ENCODE data around the gene EYS. TPM values are rescaled to one million over a fixed set of nuclear protein-coding genes. Genes with fewer than 3 reads are reported as not detected.

The EYS gene
- total RNA-seq, 1 experiment from 2014 or later = not detected

DNA sequence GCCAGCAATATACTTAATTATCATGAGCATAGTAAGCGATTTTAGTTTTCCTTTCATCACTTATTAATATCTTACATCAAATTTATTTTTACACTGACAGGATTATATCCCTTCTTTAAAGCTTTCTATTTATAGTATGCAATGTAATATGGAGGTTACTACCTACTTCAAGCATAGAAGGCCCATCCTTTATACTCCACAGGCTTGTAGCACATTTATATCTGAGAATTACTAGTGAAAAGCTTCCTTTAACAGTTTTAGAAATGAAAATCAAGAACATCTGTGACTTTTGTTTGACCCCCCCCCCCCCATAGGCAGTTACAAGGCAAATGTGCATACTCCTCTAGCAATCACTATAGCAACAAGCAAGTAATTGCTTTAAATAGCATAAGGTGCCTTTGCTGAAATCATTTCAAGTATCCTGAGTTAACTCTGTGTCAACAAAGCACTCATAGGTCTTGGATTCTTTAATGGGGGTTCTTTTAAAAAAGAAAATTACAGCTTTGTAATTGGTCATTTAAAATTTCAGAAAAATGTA is 1153.7 kb downstream of the EYS start:
- Histone ChIP-seq H2AFZ (ENCODE audit: low read depth, low read length, poor library complexity, severe bottlenecking) (no peak overlapping the region), H4K20me1 (ENCODE audit: insufficient read depth) (no peaks in the 10 kb centered on the region), H3K79me2 (ENCODE audit: insufficient read depth, low read length) (no peaks in the 10 kb centered on the region), H3K36me3 (ENCODE audit: control insufficient read depth in 1 of 2, insufficient read depth in 2 of 2, low read length in 2 of 2) (no peaks in the 10 kb centered on the region), H3K4me2 (ENCODE audit: low read length) (no peak overlapping the region), H3K27ac (ENCODE audit: low read depth, low read length) (no peak overlapping the region), H3K9ac (ENCODE audit: low read length) (no peak overlapping the region), H3K4me3 (replicated peaks in 1 of 2; ENCODE audit: low read depth in 1 of 2, low read length in 2 of 2) (no peak overlapping the region), H3K4me1 (ENCODE audit: control insufficient read depth in 1 of 2, insufficient read depth in 2 of 2, low read length in 2 of 2) (no peaks in the 10 kb centered on the region), H3K9me2 (ENCODE audit: insufficient read depth) (no peaks in the 10 kb centered on the region), H3K27me3 (ENCODE audit: insufficient read depth, low read length) (no peaks in the 10 kb centered on the region), H3K9me3 (ENCODE audit: control insufficient read depth in 1 of 2, insufficient read depth in 1 of 2, low read depth in 1 of 2, low read length in 2 of 2) (peaks cover 0 to 5% of the 10 kb centered on the region in 2 experiments; a peak in 2 of 4 replicates)
- ChIA-PET RAD21 (ENCODE audit: low non-redundant PET in 1 of 2, low total read pairs in 2 of 2, uncharacterized antibody in 2 of 2, unreplicated experiment in 2 of 2) (no interaction called here), CTCF (no interaction called here), POLR2A (no interaction called here)
- TF ChIP-seq JUND (IDR thresholded peaks at IDR 0.05) = no peak
- no peak for TF ChIP-seq SIN3A (IDR thresholded peaks at IDR 0.05; ENCODE audit: low read depth)
- TF ChIP-seq SP1 (IDR thresholded peaks at IDR 0.05; ENCODE audit: low read depth) = no peak
- no peak for TF ChIP-seq POLR2AphosphoS5 (IDR thresholded peaks at IDR 0.05; ENCODE audit: low read depth, low read length)
- TF ChIP-seq EGR1 (IDR thresholded peaks at IDR 0.05; ENCODE audit: low read depth) = no peak
- no peak for TF ChIP-seq RAD21 (IDR thresholded peaks at IDR 0.05; ENCODE audit: low read depth)
- no peak for TF ChIP-seq MAX (IDR thresholded peaks at IDR 0.05)
- TF ChIP-seq ZNF274 (IDR thresholded peaks at IDR 0.05; ENCODE audit: low read depth, low read length) = no peak
- no peak for TF ChIP-seq EZH2phosphoT487 (IDR thresholded peaks at IDR 0.05; ENCODE audit: borderline replicate concordance)
- no peak for TF ChIP-seq REST (IDR thresholded peaks at IDR 0.05; ENCODE audit: low read depth)
- no peak for TF ChIP-seq EZH2 (IDR thresholded peaks at IDR 0.05)
- TF ChIP-seq POLR2A (IDR thresholded peaks at IDR 0.05; ENCODE audit: borderline replicate concordance, extremely low read depth, insufficient read depth, insufficient read length) = no peak
- TF ChIP-seq ZBTB33 (IDR thresholded peaks at IDR 0.05; ENCODE audit: extremely low read depth, insufficient replicate concordance, low read length) = no peak
- no peak for TF ChIP-seq YY1 (IDR thresholded peaks at IDR 0.05; ENCODE audit: extremely low read depth, insufficient replicate concordance, low read depth, low read length)
- no peak for TF ChIP-seq CEBPB (IDR thresholded peaks at IDR 0.05; ENCODE audit: low read depth)
- TF ChIP-seq FOSL1 (IDR thresholded peaks at IDR 0.05; ENCODE audit: low read depth) = no peak
- no peak for TF ChIP-seq SRF (IDR thresholded peaks at IDR 0.05; ENCODE audit: low read depth)
- TF ChIP-seq TCF7L2 (IDR thresholded peaks at IDR 0.05; ENCODE audit: borderline replicate concordance, extremely low read depth, insufficient read depth, insufficient read length) = no peak
- intact Hi-C loops (cut with micrococcal nuclease) = no loop called here
- no peak for DNase-seq (ENCODE audit: low read depth, low spot score)
- no peak for ATAC-seq
- BruUV-seq (replicated peaks) = no TSS peak
